NCI-H2081 (cell line): ENCODE data around the gene HMBS.
"Not testable (repeated sequence)": the region's sequence is repeated elsewhere in the genome, so short reads cannot be mapped to it uniquely, and the experiment has no call there.

Experiments
- DNase-seq, 2 experiments: peaks; one replicate each; lab custom pipeline; 2025; lab: John Stamatoyannopoulos, UW

The HMBS gene

DNA sequence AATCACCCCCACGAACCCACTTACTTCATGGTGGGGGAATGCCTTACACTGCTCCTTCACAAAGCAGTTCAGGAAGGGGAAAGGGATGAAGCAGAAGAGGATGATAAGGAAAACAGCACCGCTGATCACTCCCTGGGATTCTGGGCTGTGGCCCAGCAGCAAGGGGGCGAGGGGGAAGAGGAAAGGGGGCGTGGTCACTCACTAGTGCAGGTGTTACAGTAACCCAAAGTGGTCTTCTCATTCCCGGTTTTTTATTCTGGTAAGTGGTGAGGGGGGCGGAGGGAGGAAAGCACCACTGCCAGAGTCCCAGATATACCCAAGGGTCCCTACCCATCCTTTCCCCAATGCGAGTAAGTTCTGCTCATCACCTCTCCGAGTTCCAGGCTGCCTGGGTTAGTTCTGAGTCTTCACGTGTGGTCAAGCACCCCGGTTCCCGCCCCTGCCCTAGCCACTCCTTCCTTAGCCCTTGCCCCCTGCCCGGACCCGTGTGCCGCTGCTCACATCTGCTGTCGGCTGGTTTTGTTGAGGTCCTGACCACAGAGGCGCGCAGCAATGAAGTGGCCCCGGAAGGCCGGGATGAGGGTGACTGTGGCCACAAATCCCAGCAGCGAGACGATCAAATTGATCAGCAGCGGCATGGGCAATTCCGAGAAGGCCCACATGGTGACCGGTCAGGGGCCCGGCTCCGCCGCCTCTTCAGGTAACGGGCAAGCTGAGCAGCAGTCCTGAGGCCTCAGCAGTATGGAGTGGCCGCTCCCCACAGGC is 16.5 kb downstream of the HMBS start:
- peak in 1 of 2 experiments; percentile 34 for DNase-seq

DNA sequence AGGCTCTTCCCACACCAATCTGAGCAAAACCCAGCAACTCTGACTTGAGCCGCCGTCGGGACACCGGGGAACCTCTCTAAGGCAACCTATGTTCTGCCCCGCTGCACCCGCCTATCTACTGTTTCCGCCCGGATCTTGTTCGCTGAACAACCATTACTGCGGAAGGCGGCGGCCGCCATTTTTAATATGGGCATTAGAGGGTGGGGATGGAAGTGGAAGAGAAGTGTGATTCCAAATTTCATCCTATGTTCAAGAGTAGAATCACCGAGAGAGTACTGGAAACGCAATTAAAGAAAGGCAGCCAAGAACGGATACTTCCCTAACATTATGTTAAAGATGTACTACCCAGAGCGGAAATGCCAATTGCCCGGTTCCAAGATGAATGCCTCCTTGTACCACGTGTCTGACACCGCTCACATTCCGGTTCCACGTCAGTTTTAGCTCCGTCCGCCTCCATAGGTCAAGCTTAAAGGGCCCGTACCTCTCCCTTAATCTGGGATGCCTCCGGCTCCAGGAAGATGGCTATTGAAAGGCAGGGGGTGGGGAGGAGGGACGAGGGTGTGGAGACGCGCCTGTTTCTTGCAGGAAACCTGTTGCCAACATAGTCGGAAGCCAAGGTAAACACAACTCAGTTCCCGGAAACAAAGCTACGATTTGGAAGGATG is 17.2 kb downstream of the HMBS start, which contains the start of gene DPAGT1:
Gene DPAGT1 (minus strand): TSS at position 95 of the 665 bp plus-strand sequence. CDS start 198 bp downstream, outside the sequence.
- DNase-seq: peak; percentile 92 to 98

GRCh38 chr11:119103161-119103664 is 18.5 kb downstream of the HMBS start:
- not testable (repeated sequence) for DNase-seq

GRCh38 chr11:119103793-119104192 is 19.1 kb downstream of the HMBS start:
- no peak for DNase-seq

GRCh38 chr11:119106564-119107537 is 22.2 kb downstream of the HMBS start, which contains the start of gene C2CD2L:
Gene C2CD2L, plus strand, starts transcription at chr11:119107344. Its CDS starts 398 bp downstream, at chr11:119107742.
- DNase-seq: peak; percentile 92

GRCh38 chr11:119107538-119108145 is 23.0 kb downstream of the HMBS start:
- no peak for DNase-seq

DNA sequence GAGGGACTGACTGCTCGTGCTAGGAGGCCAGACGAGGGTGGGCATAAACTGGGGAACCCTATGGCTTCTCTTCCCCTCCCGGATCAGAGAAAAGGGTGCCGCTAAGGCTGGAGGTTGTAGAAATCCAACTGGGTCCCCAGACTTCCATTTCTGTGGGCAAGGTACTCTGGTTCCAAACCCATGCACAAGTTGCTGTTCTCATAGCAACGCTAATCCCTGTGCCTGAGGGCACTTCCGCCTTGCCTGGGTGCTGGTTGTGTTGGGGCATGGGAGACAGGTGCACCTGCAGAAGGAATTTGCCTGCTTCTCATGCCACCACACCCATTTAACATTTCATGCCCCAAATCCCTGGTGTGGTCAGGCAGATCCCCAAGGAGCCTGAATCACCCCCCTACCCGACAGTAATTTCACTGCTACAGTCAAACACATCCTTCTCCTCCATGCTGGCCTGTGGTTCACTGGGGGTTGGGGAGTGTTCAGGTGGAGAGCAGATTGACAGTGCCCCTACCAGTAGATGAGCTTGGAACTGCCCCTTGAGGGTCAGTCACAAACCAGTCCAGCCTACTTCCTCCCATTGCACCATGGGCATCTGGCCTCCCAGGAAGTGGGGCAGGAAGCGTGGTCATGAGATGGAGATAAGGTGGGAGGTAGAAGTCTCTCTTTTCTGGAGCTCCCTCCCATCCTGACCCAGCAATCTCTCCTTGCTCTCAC is 23.6 kb downstream of the HMBS start:
- peak; percentile 63 to 70 for DNase-seq

DNA sequence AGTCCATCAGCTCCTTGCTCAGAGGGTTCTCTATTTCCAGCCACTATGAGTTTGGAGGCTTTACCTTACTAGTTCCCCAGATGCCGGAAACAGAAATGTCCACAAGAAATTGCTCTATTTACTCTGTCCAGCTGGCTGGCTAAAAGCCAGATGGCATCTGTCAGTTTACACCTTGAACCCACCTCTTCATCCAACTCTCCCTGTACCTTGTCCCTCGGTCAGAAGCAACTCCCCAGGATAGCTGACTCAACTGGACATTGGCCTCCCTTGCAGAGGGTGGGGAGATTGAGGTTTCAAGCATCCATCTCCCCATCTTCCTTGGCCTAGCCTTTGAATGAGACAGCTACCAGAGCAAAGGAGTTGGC is 24.2 kb downstream of the HMBS start:
- no peak for DNase-seq

DNA sequence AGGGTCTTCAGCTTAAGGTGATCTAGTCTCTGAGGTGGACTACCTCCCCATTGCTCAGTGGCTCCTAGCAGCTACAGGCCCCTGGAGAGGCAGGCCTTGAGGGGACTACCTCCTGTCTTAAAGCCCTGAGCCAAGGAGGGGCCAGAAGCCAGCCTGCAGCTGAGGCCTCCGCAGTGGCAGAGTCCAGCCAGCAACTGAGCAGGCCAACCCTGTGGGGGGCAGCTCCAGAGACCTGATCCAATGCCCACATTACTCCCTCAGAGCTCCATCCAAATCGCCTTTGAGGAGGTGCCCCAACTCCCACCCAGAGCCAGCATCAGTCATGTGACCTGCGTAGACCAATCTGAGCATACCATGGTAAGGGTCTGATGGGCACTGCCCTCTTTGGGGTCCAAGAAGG is 25.2 kb downstream of the HMBS start:
- no peak for DNase-seq

- no peak for DNase-seq
These were observed 25.8 kb downstream of the HMBS start for GRCh38 chr11:119110439-119110838.

GRCh38 chr11:119111361-119111925 is 26.8 kb downstream of the HMBS start:
- no peak for DNase-seq

GRCh38 chr11:119112314-119113020 is 27.8 kb downstream of the HMBS start:
- DNase-seq: no peak

- no peak for DNase-seq
These were observed 29.0 kb downstream of the HMBS start for GRCh38 chr11:119113716-119114115.

GRCh38 chr11:119114351-119114750 is 29.7 kb downstream of the HMBS start:
- no peak for DNase-seq

DNA sequence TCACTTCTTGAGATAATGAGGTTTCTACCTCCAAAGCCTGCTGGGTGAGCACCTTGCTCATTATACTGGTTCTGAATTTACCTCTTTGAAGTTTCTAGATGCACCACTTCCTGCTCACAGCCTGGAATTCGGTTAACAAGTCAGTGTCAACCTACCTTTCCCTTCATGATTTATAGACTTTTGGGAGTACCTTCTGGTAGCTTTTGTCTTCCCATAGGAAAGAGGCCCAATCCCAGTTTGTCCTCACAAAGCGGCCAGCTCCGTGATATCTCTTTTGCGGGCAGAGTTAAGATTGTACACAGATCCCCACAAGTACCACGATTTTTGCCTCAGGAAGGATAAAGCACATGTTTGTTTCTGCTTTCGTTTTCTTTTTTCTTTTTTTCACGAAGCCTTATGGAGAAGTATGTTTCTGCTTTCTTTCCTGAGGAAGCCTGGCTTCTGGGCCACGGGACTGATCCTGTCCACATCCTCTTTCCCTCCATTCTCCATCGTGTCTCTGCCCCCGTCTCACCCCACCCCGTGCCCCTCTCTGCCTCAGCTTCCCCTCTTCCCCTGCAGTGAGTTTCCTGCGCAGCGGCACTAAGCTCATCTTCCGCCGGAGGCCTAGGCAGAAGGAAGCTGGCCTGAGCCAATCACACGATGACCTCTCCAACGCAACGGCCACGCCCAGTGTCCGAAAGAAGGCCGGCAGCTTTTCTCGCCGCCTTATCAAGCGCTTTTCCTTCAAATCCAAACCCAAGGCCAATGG is 31.0 kb downstream of the HMBS start:
- DNase-seq: no peak

- DNase-seq: no peak
These were observed 31.5 kb downstream of the HMBS start for GRCh38 chr11:119116235-119116594.

GRCh38 chr11:119116601-119117000 is 31.9 kb downstream of the HMBS start:
- no peak for DNase-seq

DNA sequence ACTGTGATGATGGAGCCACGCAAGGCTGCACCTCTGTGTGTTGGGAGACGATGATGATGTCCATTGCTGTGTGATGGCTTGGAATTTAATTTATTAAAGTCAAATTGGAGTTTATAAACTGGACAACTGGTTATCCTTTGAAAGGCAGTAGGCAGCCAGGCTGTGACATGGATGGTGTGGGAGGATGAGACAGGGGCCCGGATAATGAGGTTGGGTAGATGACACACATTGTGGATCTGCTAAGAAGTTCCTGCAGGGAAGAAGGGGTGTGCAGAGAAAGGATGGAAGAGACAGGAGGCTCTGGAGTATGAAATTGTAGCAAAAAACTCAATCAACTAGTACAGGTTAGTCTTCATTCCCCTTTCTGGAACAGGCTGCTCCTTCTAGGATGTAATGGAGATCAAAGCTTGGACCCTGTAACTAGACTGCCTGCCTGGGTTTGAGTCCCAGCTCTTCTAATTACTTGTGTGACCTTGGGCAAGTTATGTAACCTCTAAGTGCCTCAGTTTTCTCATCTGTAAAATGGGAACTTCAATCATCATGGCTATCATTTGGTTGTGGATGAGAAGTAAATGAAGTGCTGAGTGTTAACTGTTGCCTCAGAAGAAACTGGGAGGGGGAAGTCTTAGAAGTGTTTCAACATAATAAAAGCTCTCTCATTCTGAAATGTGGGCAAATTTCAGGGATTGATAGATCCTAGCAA is 32.5 kb downstream of the HMBS start:
- DNase-seq: no peak

GRCh38 chr11:119118227-119118626 is 33.5 kb downstream of the HMBS start:
- DNase-seq: no peak
